Stimulated activated CD8-positive, alpha-beta memory T cell treated with anti-CD3 and anti-CD28 coated beads, Interleukin-12 subunit alpha, Interleukin-12 subunit beta, amount 100 ng/mL, for 4 hours (primary cell): ENCODE results near the gene BAHD1.

ENCODE experiments used
- DNase-seq: peaks from one replicate; pipeline ENCODE4 v3.0.0-alpha.2; 2020; ENCODE audit warnings: low read depth

The BAHD1 gene

GRCh38 chr15:40440743-40441564 is at the start of gene BAHD1:
Gene BAHD1 (plus strand): TSS chr15:40440953. CDS start chr15:40458465, 17,512 bp downstream.
- peak; percentile 92 for DNase-seq

GRCh38 chr15:40392986-40393948 is 47.5 kb upstream of the BAHD1 start:
- DNase-seq: no peak

- no peak for DNase-seq
These were observed 42.9 kb upstream of the BAHD1 start for GRCh38 chr15:40397688-40398412.

- no peak for DNase-seq
These were observed 42.3 kb upstream of the BAHD1 start for GRCh38 chr15:40398413-40398873.

GRCh38 chr15:40399370-40399769 is 41.4 kb upstream of the BAHD1 start:
- no peak for DNase-seq

- peak; percentile 84 for DNase-seq
These were observed 35.0 kb upstream of the BAHD1 start, which contains the start of gene IVD for GRCh38 chr15:40405501-40406381. Gene IVD (plus strand): TSS chr15:40405795. CDS start chr15:40405828, 33 bp downstream.

GRCh38 chr15:40407330-40407990 is 33.3 kb upstream of the BAHD1 start:
- no peak for DNase-seq

- DNase-seq: no peak
These were observed 31.4 kb upstream of the BAHD1 start for GRCh38 chr15:40409366-40409765.

- no peak for DNase-seq
These were observed 30.3 kb upstream of the BAHD1 start for GRCh38 chr15:40410476-40410875.

GRCh38 chr15:40412095-40412759 is 28.5 kb upstream of the BAHD1 start:
- no peak for DNase-seq

GRCh38 chr15:40413036-40413435 is 27.7 kb upstream of the BAHD1 start:
- no peak for DNase-seq

GRCh38 chr15:40414816-40415215 is 25.9 kb upstream of the BAHD1 start:
- DNase-seq: no peak

- no peak for DNase-seq
These were observed 25.5 kb upstream of the BAHD1 start for GRCh38 chr15:40415226-40415625.

GRCh38 chr15:40416056-40416455 is 24.7 kb upstream of the BAHD1 start:
- DNase-seq: no peak

- no peak for DNase-seq
These were observed 22.6 kb upstream of the BAHD1 start for GRCh38 chr15:40418126-40418525.

- no peak for DNase-seq
These were observed 20.6 kb upstream of the BAHD1 start for GRCh38 chr15:40420071-40420713.

- no peak for DNase-seq
These were observed 20.0 kb upstream of the BAHD1 start for GRCh38 chr15:40420793-40421192.

GRCh38 chr15:40421246-40422157 is 19.3 kb upstream of the BAHD1 start:
- peak; percentile 62 for DNase-seq
